Tongue (tissue), 2 donors: ENCODE results near the gene YWHAG. TPM values are rescaled to one million over a fixed set of nuclear protein-coding genes. Genes with fewer than 3 reads are reported as not detected.
"Not testable (repeated sequence)": the region's sequence is repeated elsewhere in the genome, so short reads cannot be mapped to it uniquely, and the experiment has no call there.

Experiments used
- DNase-seq: peaks from one replicate; pipeline ENCODE4 v3.0.0-alpha.2; 2015
- total RNA-seq: library from RNA; depleted of rRNA; stranded (reverse); fragments of >200 nt; gene quantifications from one replicate; pipeline ENCODE4 v1.2.3, GENCODE V29; 2014

YWHAG gene
- total RNA-seq, 1 donor from 2014 or later: 142 TPM

GRCh38 chr7:76347710-76348109, 11.1 kb downstream of the YWHAG start:
- DNase-seq: no peak

- DNase-seq: no peak
Measured at GRCh38 chr7:76346778-76347177, 12.0 kb downstream of the YWHAG start.

- DNase-seq: peak; percentile 62
Measured at GRCh38 chr7:76346097-76346496, 12.7 kb downstream of the YWHAG start.

GRCh38 chr7:76343931-76344321, 14.9 kb downstream of the YWHAG start:
- DNase-seq: no peak

- no peak for DNase-seq
Measured at GRCh38 chr7:76343294-76343930, 15.4 kb downstream of the YWHAG start.

- no peak for DNase-seq
Measured at GRCh38 chr7:76342222-76342621, 16.6 kb downstream of the YWHAG start.

GRCh38 chr7:76340617-76341131, 18.1 kb downstream of the YWHAG start:
- DNase-seq: no peak

GRCh38 chr7:76338298-76339084, 20.3 kb downstream of the YWHAG start:
- DNase-seq: no peak

- DNase-seq: no peak
Measured at GRCh38 chr7:76337147-76337546, 21.6 kb downstream of the YWHAG start.

GRCh38 chr7:76336094-76336493, 22.7 kb downstream of the YWHAG start:
- no peak for DNase-seq

- not testable (repeated sequence) for DNase-seq
Measured at GRCh38 chr7:76335417-76335816, 23.4 kb downstream of the YWHAG start.

- DNase-seq: no peak
Measured at GRCh38 chr7:76334320-76334967, 24.3 kb downstream of the YWHAG start.

- peak; percentile 51 for DNase-seq
Measured at GRCh38 chr7:76333511-76334101, 25.2 kb downstream of the YWHAG start.

GRCh38 chr7:76332078-76332477, 26.7 kb downstream of the YWHAG start:
- DNase-seq: no peak

GRCh38 chr7:76330673-76331072, 28.1 kb downstream of the YWHAG start:
- no peak for DNase-seq

- no peak for DNase-seq
Measured at GRCh38 chr7:76330261-76330660, 28.5 kb downstream of the YWHAG start.

GRCh38 chr7:76329479-76329878, 29.3 kb downstream of the YWHAG start:
- DNase-seq: no peak

- no peak for DNase-seq
Measured at GRCh38 chr7:76328389-76328788, 30.4 kb downstream of the YWHAG start.

GRCh38 chr7:76327610-76328009, 31.2 kb downstream of the YWHAG start:
- no peak for DNase-seq

- DNase-seq: no peak
Measured at GRCh38 chr7:76326646-76327233, 32.1 kb downstream of the YWHAG start.

GRCh38 chr7:76325811-76326210, 33.0 kb downstream of the YWHAG start:
- DNase-seq: no peak

GRCh38 chr7:76325092-76325491, 33.7 kb downstream of the YWHAG start:
- DNase-seq: no peak
